A172 (cell line): ENCODE results near the gene JADE1. TPM values are rescaled to one million over a fixed set of nuclear protein-coding genes. Genes with fewer than 3 reads are reported as not detected.

Experiments used
- DNase-seq: peaks from one replicate; pipeline ENCODE4 v3.0.0-alpha.2; 2015; ENCODE audit warnings: low spot score
- total RNA-seq: library from RNA; depleted of rRNA; stranded (reverse); fragments of >200 nt; shearing (Covaris generic); gene quantifications from 2 replicates; pipeline ENCODE4 v1.2.3, GENCODE V29; 2014

The JADE1 gene
- total RNA-seq, 1 experiment from 2014 or later = 16.3 TPM

GRCh38 chr4:128871948-128872347 lies 62.4 kb downstream of the JADE1 start:
- peak; percentile 57 for DNase-seq

GRCh38 chr4:128876200-128876599 lies 66.7 kb downstream of the JADE1 start:
- no peak for DNase-seq

GRCh38 chr4:128877934-128878333 lies 68.4 kb downstream of the JADE1 start:
- no peak for DNase-seq

- DNase-seq = no peak
Observed at GRCh38 chr4:128879283-128879682, 69.8 kb downstream of the JADE1 start.

- no peak for DNase-seq
Observed at GRCh38 chr4:128879971-128880370, 70.5 kb downstream of the JADE1 start.

GRCh38 chr4:128880662-128881061 lies 71.2 kb downstream of the JADE1 start:
- no peak for DNase-seq

- no peak for DNase-seq
Observed at GRCh38 chr4:128904821-128905220, 95.3 kb downstream of the JADE1 start.

GRCh38 chr4:128906581-128906980 lies 97.1 kb downstream of the JADE1 start:
- DNase-seq = no peak

GRCh38 chr4:128907981-128908380 lies 98.5 kb downstream of the JADE1 start:
- DNase-seq = no peak

GRCh38 chr4:128908735-128909134 lies 99.2 kb downstream of the JADE1 start:
- no peak for DNase-seq

- DNase-seq = no peak
Observed at GRCh38 chr4:128913228-128913627, 103.7 kb downstream of the JADE1 start.

- DNase-seq = no peak
Observed at GRCh38 chr4:128915544-128915943, 106.0 kb downstream of the JADE1 start.

- DNase-seq = no peak
Observed at GRCh38 chr4:128916832-128917231, 107.3 kb downstream of the JADE1 start.

- no peak for DNase-seq
Observed at GRCh38 chr4:128917781-128918180, 108.3 kb downstream of the JADE1 start.

GRCh38 chr4:128921954-128922353 lies 112.5 kb downstream of the JADE1 start:
- DNase-seq = no peak
